ENCODE data around the gene ZNF236. TPM values are rescaled to one million over a fixed set of nuclear protein-coding genes. Genes with fewer than 3 reads are reported as not detected.

Gene ZNF236
- total and polyA plus RNA-seq, 2 donors (not counting 3 experiments of a cell fraction or from before 2014, with no cell fraction given) = 4.5 to 14.7 TPM

DNA sequence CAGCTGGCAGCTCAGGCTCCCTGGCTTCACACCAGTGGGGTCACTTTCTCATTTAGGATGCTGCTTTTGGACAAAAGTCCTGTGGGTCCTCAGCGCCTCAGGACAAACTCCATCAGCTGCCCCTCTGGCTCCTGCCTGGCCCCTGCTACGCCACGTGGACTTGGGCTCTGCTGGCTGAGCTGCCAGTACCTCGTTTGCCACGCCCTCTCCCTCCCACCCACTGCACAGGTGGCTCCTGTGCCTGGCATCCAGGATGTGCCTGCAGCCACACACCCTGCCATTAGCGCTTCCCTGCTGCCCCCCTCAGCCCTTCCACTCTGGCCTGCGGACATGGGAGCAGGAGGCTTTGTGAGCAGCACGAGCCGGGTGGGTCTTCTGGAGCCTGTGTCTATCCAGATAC is 118.9 kb downstream of the ZNF236 start:
- TF ChIP-seq, protein P1, sequence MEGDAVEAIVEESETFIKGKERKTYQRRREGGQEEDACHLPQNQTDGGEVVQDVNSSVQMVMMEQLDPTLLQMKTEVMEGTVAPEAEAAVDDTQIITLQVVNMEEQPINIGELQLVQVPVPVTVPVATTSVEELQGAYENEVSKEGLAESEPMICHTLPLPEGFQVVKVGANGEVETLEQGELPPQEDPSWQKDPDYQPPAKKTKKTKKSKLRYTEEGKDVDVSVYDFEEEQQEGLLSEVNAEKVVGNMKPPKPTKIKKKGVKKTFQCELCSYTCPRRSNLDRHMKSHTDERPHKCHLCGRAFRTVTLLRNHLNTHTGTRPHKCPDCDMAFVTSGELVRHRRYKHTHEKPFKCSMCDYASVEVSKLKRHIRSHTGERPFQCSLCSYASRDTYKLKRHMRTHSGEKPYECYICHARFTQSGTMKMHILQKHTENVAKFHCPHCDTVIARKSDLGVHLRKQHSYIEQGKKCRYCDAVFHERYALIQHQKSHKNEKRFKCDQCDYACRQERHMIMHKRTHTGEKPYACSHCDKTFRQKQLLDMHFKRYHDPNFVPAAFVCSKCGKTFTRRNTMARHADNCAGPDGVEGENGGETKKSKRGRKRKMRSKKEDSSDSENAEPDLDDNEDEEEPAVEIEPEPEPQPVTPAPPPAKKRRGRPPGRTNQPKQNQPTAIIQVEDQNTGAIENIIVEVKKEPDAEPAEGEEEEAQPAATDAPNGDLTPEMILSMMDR (IDR thresholded peaks at IDR 0.05; ENCODE audit: extremely low read depth in 1 of 2, insufficient read depth in 1 of 2, low read depth in 1 of 2, low read length in 2 of 2) = no peak
- TF ChIP-seq MYC (IDR thresholded peaks at IDR 0.05; ENCODE audit: low read depth, low read length) (no peak), POLR2A (IDR thresholded peaks at IDR 0.05; ENCODE audit: low read depth, low read length) (no peak), FOS (IDR thresholded peaks at IDR 0.05; ENCODE audit: borderline replicate concordance, insufficient read depth, low read length) (no peak), JUN (IDR thresholded peaks at IDR 0.05; ENCODE audit: borderline replicate concordance, insufficient read depth, insufficient read length, low read depth) (no peak), EZH2 (IDR thresholded peaks at IDR 0.05; ENCODE audit: borderline replicate concordance, low read depth, low read length, severe bottlenecking) (no peak)
- no peak for FAIRE-seq
- BruUV-seq (replicated peaks) = no TSS peak
- no peaks in the 10 kb centered on the region for H3K27me3 ChIP-seq (ENCODE audit: control insufficient read depth in 2 of 2, insufficient read depth in 2 of 2, low read length in 2 of 2)
- ChIA-PET CTCF (interaction anchor here (1.0 kb wide), 1 partner anchor 19 kb away, joined by 3 read pairs; no protein-coding TSS in a partner anchor), POLR2A (no interaction called here)
- no peaks in the 10 kb centered on the region for H3K9me1 ChIP-seq (replicated peaks; ENCODE audit: control insufficient read depth, extremely low read depth, insufficient read depth, low read length)
- H3K9me3 ChIP-seq (replicated peaks; ENCODE audit: control insufficient read depth, insufficient read depth, low read length) = no peaks in the 10 kb centered on the region
- H3K79me2 ChIP-seq (ENCODE audit: control insufficient read depth, insufficient read depth, low read length) = no peaks in the 10 kb centered on the region
- DNase-seq (ENCODE audit: low read depth, low spot score) = no peak
- H3K4me2 ChIP-seq (ENCODE audit: insufficient read depth, low read length) = no peak overlapping the region
- dilution Hi-C loops (cut with MboI; ENCODE audit: extremely low pct_ligation_motif_present, low sequenced_read_pairs) = no loop called here
- intact Hi-C loops (cut with micrococcal nuclease) = no loop called here
- H4K20me1 ChIP-seq (replicated peaks; ENCODE audit: control insufficient read depth, extremely low read depth, insufficient read depth, low read length) = no peaks in the 10 kb centered on the region
- no peaks in the 10 kb centered on the region for H3K4me1 ChIP-seq (ENCODE audit: control insufficient read depth, extremely low read depth, insufficient read depth, low read length)
- H3K9ac ChIP-seq (replicated peaks; ENCODE audit: extremely low read depth, insufficient read depth, low read length) = no peak overlapping the region
- H3K4me3 ChIP-seq (replicated peaks in 1 of 3; ENCODE audit: insufficient read depth in 1 of 3, low read depth in 1 of 3, low read length in 3 of 3) = no peak overlapping the region
- no peak overlapping the region for H3K27ac ChIP-seq (ENCODE audit: insufficient read depth, low read depth, low read length)
- peaks cover 0 to 10% of the 10 kb centered on the region in 2 experiments for H3K36me3 ChIP-seq (ENCODE audit: control insufficient read depth in 2 of 2, extremely low read depth in 1 of 2, insufficient read depth in 2 of 2, low read length in 2 of 2)
- no peak overlapping the region for H2AFZ ChIP-seq (ENCODE audit: low read depth, low read length)

Measured in endothelial cell of umbilical vein (primary cell).